Activated CD8-positive, alpha-beta memory T cell treated with anti-CD3 and anti-CD28 coated beads for 24 hours (primary cell): ENCODE measurements around the gene S1PR1.
"Not testable (repeated sequence)": the region's sequence is repeated elsewhere in the genome, so short reads cannot be mapped to it uniquely, and the experiment has no call there.

Experiments
- DNase-seq: peaks from one replicate; pipeline ENCODE4 v3.0.0-alpha.2; 2020

Gene S1PR1

GRCh38 chr1:101236516-101237228 is at the start of gene S1PR1:
S1PR1 (plus strand) TSS chr1:101237019; CDS start chr1:101238985, 1,966 bp downstream.
- peak; percentile 87 for DNase-seq

GRCh38 chr1:101187297-101187696 is 49.5 kb upstream of the S1PR1 start:
- DNase-seq: no peak

GRCh38 chr1:101188331-101188730 is 48.5 kb upstream of the S1PR1 start:
- DNase-seq: no peak

GRCh38 chr1:101188968-101189367 is 47.9 kb upstream of the S1PR1 start:
- not testable (repeated sequence) for DNase-seq

GRCh38 chr1:101190441-101190840 is 46.4 kb upstream of the S1PR1 start:
- DNase-seq: no peak

DNA sequence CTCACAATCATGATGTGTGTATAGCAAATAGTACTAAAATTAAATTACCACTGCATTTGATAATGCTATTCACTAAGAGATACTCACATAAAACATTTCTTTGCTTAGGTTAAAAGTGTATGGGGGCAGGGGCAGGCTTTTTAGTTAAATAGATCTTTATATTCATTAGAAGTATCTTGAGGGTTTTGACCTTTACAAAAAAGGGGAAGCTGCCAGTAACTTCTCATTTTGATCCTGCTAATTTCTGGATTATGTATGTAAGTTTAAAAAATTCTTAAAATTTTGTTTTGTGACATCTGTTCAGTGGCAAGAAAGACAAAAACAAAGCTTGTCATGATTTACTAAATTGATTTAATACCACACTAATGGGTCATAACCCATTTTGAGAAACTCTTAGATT is 45.8 kb upstream of the S1PR1 start:
- DNase-seq: no peak

DNA sequence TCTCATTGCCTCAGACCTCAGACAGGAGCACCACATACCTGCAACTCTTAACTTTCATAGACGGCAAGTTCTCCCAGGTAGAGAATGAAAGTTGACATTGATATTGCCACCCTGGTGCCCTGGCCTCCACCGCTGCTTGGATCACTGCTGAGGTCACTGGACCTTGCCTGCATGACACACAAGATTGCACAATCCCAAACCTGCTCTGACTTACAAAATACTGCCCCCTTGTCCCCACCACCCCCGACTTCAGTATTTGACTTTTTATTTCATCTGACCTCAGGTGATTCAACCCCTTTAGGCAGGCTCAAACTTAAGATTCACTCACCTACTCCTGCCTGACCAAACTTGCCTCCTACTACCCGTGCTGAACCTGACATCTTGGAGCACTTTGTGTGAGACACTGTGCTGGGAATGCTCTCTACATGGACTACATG is 43.1 kb upstream of the S1PR1 start:
- DNase-seq: no peak

DNA sequence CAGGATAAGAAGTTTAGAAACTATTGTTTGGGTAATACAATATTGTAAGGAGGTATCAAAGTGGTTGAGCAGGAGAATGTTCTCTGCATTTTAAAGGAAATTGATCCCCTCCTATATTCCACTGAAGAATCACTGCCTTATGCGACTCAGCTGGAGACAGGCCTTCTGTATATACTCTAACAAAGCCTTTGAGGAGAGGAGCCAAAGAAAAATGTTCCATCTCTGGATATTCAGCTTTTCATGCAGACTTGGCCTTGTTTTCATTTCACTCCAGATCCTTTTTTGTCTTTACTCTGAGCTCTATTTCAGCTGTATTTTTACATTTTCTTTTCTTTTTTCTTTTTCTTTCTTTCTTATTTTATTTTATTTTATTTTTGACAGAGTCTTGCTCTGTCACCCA is 42.1 kb upstream of the S1PR1 start:
- DNase-seq: no peak

- DNase-seq: no peak
Observed at GRCh38 chr1:101196668-101197067, 40.2 kb upstream of the S1PR1 start.

GRCh38 chr1:101198842-101199636 is 37.8 kb upstream of the S1PR1 start:
- no peak for DNase-seq

DNA sequence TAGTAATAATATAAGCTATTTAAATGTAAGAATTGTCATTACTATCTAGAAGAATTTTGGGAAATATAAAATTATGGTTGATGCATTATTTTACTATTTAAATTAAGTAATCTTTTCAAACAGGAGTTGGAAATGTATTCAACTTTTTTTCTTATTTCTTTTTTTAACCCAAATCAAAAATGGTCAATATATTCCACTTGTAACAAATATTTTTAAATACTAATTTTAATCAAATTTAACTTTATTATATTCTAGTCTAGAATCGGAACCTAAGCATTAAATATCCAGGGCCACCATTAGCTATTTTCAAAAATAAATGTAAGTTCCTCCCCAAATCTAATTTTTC is 37.2 kb upstream of the S1PR1 start:
- DNase-seq: no peak

DNA sequence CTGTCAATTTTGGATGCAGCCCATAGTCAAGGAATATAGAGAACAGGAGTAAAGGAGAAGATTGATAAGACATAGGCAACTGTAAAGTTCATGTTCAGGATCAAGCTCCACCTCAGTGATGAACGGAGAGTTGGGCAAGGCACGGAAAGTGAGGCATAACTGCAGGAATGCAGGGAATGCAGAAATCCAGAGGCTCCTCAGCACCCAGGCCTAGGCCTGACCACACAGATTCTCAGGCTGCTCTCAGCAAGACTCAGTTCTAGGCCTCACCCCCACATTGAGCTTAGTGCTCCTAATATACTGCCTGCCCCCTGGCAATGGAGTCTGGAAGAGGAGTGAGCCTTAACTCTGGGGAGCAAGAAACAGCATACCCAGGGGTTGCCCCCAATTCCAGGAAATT is 36.3 kb upstream of the S1PR1 start:
- no peak for DNase-seq

DNA sequence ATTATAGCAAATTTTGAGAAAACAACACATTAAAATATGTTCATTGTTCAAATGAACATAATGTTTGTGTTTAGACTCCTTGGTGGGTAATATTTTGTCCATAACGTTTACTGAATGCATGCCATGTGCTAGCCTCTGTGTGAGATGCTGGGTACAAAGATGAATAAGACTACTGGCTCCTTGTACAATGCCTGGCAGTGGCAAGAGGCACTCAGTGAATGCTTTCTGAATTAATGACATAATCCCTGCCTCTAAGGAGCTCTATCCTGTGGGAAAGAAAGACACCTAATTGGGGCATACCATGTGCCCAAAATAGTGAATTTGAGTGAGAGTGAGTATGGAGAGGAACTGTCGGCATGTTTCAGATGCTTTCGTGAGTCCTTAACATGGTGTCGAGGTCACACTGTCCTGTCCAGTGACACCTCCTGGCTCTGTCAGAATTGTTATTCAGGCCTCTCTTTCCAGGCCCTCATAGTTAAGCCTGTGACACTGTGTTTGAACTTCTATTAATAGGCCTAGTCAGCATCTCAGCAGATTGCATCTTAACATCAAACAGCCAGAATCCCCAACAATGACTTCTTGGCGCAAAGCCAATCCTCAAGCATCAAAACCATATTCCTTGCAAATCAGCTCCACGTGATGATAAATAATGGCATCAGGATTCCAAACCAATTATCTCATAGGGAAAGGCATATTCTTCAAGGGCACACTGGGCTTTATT is 32.8 kb upstream of the S1PR1 start:
- DNase-seq: no peak

DNA sequence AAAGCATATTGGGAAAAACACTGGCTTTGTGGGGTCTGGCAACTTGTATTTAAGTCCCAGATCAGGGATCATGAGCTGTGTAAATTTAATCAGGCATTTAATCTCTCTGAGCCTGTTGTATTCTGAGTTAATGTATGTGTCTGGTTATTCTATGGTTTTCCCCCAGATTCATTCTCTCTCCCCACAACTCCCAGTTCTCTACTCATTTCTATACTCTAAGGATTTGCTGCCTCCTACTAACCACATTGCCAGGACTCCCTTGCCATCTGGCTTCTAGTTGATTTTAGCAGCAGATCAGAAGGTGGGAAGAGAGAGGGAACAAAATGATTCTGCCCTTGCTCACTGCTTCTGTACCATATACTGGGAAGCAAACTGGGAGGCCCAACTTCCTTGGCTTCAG is 31.4 kb upstream of the S1PR1 start:
- DNase-seq: no peak

- not testable (repeated sequence) for DNase-seq
Observed at GRCh38 chr1:101206139-101206538, 30.7 kb upstream of the S1PR1 start.

- DNase-seq: not testable (repeated sequence)
Observed at GRCh38 chr1:101207271-101207670, 29.5 kb upstream of the S1PR1 start.

DNA sequence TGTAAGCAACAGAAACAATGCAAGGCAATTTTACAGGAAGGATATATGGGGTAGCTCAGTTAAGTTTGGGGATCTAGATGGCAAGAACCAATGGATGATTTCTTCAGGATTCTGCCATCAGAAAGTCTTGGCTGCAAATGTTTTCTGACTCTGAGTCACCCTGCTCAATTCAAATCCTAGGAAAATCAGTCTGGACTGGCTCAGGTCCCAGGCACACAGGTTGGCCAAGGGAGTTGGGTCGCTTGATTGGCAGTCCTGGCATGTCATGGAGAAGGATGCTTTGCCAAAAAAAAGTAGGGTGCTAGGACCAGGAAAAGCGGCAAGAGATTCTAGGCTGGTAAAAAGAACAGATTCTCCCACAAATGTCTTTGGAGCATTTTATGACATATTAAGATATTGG is 28.9 kb upstream of the S1PR1 start:
- no peak for DNase-seq

- DNase-seq: no peak
Observed at GRCh38 chr1:101215363-101216011, 21.3 kb upstream of the S1PR1 start.

DNA sequence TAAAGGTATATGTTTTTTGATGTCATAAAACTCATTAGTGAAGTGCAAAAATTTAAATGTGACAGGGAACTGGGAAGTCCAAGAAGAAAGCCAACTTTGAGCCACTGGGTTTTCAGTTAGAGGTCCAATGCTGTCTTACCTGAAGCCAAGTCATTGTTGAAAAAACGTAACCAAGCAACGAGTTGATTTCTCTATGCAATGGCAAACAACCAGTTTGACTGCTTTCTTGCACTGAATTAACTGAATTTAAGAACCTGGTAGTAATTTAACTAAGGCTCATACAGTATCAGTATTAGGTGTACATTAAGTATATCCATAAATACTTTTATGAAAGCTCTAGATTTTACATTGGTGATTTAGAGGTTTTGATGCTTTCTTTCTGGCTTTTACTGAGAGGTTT is 20.2 kb upstream of the S1PR1 start:
- DNase-seq: no peak

GRCh38 chr1:101217148-101217547 is 19.7 kb upstream of the S1PR1 start:
- DNase-seq: no peak

DNA sequence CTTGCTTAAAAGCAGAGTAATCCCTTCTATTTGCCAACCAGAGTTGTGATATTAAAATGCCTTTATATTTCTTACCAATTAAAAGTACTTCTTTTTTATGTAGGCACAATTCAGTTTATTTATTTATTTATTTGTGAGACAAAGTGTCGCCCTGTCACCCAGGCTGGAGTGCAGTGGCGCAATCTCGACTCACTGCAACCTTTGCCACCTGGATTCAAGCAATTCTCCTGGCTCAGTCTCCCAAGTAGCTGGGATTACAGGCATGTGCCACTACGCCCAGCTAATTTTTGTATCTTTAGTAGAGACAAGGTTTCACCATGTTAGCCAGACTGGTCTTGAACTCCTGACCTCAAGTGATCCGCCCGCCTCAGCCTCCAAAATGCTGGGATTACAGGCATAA is 17.9 kb upstream of the S1PR1 start:
- DNase-seq: not testable (repeated sequence)

DNA sequence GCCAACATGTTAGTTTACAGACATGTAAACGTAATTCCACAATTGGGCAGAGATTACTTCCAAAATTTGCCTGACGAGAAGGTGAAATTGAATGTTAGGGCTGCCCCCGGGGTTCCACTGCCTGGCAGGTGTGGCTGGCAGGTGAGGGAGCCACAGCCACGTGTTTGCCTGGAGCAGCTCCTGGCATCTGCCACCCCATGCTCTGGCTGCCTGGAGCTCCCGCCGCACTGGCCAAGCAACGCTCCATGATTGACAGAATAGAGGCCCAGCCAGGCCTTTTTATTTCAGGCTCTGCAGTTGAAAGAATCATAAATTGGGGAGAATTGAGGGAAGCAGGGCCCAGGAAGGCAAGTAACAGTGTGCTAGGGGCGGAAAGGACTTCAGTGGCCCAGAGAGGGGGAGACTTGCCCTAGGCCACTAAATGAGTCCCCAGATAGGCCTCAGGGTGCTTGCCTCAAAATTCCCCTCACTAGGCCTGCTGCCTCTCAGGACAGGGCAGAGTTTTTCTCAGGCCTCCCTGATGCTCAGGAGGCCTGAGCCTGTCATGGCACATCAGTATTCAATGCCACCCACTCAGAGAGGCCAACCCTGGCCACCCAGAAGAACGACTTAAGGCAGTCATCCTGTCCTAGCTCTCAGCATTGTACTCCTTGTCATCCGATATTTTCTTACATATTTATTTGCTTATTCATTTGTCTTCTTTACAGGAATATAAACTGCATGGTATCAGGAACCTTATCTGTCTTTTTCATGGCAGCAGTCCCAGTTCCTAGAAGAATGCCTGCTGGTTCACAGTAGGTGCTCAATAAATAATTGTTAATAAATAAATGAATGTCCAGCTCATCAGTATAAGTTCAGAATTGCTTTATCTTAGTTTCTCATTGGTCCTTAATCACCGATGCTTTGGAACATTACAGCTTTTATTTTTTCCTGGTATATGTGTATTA is 16.6 kb upstream of the S1PR1 start:
- no peak for DNase-seq
